Astrocyte of the hippocampus (primary cell): ENCODE results near the gene PRKCA.
"Not testable (repeated sequence)": the region's sequence is repeated elsewhere in the genome, so short reads cannot be mapped to it uniquely, and the experiment has no call there.

Experiments used
- DNase-seq: peaks from one replicate; pipeline ENCODE4 v3.0.0; 2011; ENCODE audit warnings: low read depth, low spot score

Gene PRKCA

DNA sequence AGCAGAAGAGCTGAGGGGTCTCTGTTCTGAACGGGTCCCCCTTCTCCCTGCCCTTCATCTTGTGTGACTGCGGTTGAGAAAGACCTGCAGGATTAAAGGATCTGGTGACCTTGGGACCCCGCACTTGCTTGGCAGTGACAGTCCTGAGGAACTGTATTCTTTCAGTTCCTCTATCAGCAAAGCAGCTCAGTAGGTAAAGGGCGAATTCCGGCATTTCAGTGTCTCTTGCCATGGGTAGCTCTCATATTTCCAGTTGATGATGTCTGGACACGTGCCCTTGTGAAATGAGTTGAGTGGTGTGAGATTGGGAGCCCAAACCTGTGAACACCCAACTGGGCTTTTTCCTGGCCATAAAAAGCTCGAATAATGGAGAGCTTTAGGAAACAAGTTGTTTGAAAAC lies 135.7 kb downstream of the PRKCA start:
- no peak for DNase-seq

DNA sequence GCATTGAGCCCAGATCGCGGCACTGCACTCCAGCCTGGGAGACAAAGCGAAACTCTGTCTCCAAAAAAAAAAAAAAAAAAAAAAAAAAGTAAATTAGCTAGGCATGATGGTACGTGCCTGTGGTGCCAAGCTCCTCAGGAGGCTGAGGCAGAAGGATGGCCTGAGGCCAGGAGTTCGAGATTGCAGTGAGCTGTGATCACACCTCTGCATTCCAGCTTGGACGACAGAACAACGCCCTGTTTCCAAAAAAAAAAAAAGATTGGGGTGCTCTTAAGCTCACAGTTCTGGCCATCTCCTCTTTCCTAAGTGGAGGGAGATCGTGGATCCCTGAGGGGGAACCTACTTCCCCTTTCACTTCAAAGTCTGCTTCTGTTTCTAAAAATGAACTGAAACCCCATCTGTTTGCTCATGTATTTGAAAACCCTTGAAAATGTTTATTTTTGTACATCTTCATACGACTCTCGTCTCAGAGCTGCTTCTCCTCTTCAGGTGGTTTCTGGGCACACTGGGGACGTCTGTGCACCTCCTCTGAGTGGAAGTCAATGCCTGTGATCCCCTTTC lies 138.8 kb downstream of the PRKCA start:
- peak; percentile 39 for DNase-seq

DNA sequence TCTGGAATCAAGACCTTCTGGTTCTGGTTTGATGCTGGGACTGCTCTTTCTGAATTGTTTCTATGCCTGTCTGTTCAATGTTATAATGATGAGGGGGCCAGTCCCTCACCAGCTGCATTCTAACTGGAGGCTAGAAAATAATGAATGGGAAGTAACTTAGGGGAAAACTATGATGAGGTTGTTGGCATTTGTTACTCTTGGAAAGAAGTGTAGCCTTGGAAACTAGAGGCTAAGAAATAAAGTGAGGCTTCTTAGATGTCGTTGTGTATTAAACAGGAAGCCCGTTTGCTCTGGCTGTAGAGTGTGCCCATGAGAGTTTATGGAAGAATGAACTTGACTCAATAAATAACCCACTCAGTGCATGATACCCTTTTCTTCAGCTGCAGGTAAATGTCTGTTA lies 140.8 kb downstream of the PRKCA start:
- DNase-seq, result no peak

DNA sequence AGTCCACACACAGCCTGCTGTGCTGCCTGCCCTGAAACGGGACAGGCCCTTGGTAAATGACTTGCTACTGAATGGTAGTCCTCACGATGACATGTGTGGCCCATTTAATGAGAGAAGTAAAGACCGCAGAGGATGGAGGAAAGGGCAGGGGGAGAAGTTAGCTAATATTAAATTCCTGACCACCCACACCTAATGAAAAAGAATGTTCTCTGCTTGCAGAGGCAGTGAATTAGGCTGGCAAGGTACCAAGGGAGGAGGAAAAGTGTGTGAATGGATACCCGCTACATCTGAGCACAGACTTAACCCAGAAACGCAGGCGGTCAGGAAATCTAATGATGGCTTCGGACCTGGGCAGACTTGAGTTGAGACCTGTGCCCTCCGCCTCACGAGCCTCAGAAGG lies 141.2 kb downstream of the PRKCA start:
- peak; percentile 77 for DNase-seq

DNA sequence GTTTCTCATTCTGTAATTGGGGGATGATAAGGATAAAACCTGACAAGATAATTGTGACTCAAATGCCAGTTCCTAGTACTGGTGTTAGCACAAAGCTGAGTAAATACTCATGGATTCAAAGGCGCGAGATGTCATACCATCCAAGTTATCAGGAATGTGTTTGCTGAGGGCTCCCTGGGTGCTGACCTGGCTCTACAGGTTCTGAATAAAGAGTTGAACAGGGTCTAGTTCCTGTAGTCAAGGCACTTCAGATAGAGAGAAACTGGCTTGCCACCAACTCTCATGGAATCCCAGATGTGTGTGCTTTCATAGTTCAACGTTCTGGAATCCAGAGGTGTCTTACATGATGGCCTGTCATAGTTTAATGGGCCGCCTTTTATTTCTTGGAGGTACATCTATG lies 141.6 kb downstream of the PRKCA start:
- DNase-seq, result no peak

DNA sequence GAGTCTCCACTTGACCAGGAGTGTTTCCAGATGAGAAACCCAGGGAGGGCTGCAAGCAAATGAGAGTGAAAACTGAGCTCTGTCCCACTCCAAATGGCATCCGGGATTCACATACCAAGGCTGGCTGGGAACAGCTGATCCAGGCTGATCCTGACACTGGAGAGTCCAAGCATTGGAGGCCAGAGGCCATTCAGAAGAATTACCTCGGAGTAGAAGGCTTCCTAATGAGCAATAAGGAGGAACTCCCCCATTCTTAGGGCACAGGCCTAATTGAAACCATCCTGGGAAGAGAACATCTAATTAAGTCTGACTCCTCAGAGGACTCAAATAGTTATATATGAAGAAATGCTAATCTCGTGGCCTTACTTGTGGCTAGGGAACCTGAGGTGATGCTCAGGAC lies 142.8 kb downstream of the PRKCA start:
- no peak for DNase-seq

DNA sequence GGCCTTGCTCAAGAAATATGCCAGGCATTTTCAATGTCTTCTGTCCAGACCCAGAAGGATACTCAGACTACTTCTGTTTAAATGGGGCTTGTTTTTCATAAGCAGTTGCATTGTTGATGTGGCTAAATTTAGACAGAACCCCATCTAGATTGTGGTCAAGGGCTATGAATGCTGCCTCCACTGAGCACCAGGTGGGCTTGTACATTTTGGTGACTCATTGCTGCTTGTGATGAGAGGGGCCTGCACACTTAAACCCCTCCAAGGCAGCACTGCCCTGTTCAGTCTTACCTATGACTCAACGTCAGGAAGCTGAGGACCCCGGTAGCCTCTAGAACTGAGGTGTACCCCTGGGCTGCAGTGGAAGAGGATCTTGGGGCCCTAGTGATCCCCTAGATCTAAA lies 144.0 kb downstream of the PRKCA start:
- no peak for DNase-seq

DNA sequence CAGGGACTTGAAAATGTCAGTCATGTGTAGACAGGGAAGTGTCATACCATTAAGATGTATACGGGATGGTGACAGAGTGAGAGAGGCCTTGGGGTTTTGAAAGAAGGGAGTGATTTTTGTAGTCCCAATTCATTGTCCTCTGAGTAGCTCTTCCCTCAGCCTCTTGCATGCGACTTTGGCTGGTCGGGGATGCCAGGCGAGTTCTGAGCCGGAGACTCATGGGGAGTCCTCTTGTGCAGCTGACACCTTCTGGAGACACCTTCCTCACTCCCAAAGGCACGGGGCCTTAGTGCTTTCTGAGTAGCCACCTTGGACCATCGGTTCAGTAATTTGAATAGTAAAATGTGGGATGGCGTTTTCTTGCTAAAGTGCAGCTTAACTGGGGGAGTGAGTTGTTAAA lies 144.7 kb downstream of the PRKCA start:
- DNase-seq, result no peak

DNA sequence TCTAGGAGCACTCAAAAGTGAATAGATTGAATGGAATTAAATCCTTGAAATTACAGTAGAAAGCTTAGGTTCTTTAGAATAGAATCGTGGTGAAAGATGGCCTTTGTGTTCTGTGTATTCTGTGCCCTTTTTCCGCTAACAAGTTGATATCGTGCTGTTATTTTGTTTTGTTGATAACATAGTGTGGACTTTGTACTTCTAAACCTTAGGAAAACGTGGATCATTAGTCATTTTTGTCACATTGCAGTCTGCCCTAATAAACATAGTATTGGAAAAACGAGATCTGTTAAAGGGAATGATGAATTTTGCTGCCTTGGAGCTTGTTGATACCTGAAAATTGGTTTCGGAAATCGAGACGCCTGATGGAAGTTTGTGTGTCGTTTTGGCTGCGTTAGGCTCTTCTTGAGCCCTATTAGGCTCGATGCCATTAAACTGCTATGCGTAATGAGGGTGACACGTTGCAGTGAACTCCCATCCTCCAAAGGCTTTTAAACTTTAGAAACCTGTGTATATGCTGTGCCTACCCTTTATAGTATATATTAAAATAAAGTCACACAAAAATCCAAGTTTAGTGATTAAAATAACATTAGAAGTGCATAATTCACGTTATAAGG lies 145.7 kb downstream of the PRKCA start:
- no peak for DNase-seq

DNA sequence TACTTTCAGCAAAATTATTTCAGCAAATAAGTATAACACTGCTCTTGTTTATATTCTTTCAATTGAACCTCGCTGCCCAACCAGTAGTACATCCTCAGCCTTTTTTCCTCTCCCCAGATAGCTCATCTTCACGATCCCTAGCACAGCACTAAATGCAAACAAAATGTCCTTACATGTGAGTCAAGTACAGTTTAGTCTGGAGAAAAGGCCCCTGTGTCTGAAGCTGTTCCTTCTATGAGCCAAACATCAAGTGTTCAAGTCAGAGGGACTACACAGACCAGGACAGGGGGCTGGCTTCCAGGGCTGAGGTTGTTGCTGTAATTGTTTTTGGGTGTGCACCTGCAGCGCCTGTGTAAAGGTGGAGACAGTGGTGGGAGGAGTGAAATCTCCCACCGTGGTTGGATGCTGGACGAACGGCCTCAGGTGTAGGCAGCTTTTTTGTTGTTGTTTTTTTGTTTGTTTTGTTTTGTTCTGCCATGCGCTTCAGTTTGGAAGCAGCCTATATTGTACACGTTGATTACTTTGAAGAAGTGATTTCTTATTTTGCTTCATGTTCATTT lies 147.1 kb downstream of the PRKCA start:
- no peak for DNase-seq

DNA sequence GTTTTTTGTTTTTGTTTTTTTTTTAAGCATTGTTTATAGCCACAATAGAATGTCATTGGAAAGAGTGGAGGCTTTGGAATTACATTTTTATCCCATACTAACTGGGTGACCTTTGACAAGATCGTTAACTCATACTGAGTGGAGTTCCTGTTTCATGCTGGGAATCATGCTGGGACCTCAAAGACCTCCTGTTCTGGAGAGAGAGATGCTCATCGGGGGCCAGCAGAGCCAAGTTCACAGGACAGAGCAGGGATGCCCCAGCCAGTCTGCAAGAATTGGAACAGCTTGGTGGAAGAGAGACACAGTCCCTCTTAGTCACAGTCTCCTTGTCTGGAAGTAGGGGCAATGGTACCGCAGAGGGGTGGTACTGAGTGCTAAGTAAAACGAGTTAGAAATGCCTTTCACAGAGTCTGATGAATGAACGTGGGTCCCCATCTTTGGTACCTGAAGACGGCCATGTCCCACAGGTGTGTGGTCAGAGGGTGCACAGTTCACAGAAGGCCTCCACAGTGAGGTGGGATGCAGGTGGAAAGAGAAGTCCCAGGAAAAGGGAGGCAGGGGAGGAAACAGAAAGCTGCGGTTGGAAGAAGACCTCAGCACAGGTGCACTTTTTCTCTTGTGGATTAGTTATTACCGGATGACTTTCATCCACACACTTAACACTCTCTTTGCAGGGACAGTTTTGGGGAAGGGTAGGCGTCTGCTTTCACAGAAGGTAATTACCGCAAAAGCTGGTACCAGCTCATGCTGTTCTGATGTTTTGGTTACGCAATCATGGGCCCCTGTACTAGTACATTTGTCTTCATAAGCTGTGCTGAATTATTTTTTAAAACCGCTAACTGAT lies 147.8 kb downstream of the PRKCA start:
- no peak for DNase-seq

DNA sequence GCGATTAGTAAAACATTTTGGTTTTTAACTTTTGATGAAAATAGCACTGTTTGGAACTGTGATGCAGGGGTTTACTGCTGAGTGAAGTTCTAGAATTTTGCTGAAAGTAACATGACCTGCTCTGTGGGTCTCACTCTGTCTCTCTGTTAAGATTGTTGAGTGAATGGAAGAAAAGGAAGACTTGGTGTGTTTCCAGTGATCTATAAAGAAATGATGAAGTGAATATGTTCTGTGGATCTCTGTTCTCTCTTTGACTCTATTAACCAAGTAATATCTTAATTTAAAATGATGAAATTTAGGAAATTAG lies 148.4 kb downstream of the PRKCA start:
- no peak for DNase-seq

DNA sequence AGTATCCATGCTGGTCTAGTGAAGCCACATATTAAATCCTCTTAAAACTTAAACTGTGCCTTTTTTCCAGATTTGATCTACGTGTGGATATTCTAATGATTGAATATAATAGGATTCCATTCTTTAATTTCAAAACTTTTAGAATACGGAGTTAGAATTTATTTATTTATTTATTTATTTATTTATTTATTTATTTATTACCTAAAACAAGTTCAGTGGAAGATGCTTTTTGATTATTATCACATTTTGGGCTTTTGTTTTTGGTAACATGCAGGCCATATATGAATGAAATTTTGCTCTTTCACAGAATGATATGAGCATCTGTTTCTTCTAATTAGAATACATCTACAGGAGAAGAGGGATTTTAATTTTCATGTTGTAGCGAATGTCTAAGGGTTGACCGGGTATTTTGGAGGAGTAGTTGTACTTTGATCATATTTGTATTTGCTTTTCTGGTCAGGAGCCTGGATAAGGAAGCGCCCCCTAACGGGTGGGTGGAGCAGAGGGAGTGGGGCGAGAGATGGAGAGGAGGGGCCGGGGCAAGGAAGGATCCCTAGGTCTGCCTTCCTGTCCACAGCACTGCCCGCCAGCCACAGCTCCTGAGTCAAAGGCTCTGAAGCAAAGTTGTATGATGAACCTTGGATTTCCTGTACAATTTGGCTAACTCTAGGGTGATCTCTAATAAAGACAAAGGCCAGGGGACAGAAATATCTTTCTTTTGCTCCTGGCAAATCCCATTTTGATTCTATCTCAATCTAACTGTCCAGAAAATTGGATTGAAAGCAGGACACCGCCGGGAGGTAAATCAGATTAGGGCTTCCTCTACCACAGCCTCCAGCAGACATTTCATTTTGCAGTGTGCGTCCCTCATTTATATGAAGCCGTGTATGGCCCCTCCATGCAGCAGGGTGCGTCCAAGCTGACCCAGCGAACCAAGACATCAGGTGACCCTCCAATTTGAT lies 149.1 kb downstream of the PRKCA start:
- DNase-seq, result no peak

DNA sequence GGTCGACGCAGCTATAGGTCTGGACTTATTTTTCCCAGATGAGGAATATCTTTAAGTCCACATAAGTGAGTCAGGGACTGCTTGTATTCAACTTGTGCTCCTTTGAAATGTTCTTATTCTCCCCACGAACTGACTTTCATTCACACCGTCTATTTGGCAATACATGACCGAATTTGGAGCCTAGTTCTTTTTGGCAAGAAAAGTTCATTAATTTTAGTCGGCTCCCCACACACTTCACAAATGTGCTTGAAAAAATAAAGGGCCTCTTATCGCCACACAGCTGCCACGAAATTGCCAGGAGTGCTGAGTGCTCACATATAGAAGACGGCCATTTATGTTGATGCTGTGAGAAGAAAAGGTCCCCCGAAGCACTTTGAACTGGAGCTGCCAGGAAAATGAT lies 152.6 kb downstream of the PRKCA start:
- peak; percentile 57 for DNase-seq

DNA sequence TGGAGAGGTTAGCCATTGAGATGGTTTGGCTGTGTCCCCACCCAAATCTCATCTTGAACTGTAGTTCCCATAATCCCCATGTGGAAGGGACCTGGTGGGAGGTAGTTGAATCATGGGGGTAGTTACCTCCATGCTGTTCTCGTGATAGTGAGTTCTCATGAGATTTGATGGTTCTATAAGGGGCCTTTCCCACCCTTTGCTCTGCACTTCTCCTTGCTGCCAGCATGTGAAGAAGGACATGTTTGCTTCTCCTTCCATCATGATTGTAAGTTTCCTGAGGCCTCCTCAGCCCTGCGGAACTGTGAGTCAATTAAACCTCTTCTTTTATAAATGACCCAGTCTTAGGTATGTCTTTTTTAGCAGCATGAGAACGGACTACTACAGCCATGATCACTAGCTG lies 155.1 kb downstream of the PRKCA start:
- not testable (repeated sequence) for DNase-seq

DNA sequence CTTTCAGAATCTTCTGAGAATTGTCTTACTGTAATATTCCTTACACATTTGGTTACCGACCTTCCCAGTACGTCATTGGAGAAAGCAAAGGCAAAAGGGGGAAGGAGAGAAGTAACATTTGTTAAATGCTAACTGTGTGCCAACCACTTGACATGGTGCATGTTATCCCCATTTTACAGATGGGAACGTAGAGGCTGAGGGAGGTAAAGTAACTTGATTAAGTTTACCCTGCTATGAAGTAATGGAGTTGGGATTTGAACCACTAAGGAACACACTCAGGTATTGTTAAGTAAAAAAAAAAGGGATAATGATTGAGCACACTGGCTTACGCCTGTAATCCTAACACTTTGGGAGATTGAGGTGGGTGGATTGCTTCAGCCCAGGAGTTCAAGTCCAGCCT lies 156.4 kb downstream of the PRKCA start:
- no peak for DNase-seq

DNA sequence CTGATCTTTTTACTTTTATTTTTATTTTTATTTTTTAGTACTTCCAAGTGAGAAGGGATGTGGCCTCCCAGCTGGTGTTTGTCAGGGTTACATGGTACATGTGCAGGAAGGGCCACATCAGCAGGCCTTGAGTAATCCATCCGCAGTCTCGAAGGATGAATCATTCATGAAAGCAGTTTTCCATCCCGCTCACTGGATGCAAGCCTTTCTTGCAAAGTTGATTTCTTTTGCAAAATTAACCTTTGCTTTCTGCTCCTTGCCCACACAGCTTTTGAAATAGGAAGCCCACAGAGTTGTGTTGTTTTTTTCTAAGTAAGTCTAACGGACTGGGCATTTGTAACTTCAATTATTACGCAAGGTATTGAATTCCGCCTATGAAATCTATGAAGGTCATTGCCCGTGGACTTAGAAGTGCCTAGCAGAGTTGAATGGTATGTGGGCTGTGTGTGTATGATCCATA lies 157.4 kb downstream of the PRKCA start:
- DNase-seq, result peak; percentile 92

DNA sequence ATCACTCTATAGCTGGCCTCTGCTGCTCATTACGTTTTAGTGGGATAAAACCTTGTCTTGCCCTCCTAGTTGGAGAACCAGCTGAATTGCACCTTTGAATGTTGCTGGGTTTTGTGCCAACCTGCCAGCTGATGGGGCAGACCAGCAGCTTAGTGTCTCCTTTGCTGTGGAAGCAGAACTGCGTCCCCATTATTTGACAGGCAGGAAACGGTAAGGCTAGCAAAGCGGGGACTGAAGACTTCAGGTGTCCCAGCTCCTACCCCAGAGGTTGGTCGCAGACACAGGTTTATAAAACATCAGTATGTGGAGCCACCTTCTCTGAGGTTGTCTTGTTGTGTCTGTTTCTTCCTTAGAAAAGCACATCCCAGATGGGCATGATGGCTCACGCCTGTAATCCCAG lies 158.1 kb downstream of the PRKCA start:
- DNase-seq, result no peak

DNA sequence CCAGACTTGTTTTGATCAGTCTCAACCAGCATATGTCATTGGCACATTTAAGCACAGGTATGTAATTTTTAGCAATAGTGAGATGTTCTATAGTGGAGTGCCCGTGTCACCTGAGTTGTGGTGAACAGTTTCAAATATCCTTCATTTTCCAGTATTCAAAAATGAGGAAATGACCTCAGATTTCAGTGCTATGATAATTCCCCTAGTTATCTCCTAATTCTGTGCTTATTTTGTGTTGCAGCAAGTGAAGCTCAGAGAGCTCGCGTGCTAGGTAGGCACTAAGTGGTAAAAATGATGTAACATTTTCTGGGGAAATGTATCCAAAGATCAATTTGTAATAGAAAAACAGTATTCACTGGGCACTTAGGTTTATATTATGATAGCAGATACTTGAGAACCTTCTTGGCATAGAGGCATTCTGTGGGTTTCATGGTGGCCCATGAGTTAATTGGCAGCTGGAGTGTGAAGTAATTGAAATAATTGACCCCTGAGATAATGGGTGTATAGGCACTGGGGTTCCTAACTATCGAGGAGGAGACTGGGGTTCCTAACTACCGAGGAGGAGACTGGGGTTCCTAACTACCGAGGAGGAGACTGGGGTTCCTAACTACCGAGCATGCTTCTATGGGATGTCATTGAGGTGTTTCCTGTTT lies 159.1 kb downstream of the PRKCA start:
- DNase-seq, result no peak

DNA sequence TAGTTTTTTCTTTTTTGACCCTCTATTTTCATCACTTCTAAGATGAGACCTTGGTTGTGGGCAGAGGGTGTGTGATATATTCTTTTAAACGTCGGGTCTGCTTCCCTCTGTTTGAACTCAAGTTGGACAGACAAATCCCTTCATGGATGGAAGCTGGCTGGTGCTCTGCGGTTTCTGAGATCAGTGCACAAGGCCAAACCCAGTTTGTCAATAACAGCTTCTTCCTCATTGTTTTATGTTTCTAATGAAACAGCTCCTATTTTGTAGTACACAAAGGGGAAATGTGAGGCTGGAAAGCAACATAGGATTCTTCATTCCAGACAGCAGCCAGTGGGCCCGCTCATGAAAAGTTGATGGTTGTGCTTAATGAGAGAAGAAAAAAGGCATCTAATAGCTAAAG lies 159.6 kb downstream of the PRKCA start:
- no peak for DNase-seq

DNA sequence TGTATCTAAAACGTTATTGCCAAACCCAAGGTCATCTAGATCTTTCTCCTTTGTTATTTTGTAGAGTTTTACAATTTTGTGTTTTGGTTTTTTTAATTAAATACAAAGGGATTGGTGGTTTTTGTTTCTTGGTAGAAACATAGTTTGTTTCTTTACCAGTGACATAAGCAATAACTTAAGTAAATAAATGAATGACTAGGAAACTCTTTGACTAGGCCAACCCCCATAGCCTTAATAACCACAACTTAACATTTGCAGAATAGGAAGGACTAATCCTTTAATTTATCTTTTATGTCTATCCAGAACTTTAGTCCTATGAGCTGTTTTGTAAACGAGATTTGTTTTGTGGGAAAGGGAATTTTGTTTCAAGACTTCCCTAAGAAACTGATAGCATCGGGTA lies 162.5 kb downstream of the PRKCA start:
- no peak for DNase-seq
